Measurements from ENCODE around the gene SLFNL1. TPM values are rescaled to one million over a fixed set of nuclear protein-coding genes. Genes with fewer than 3 reads are reported as not detected.

The SLFNL1 gene
- total RNA-seq, 1 experiment from 2014 or later, result 0.03 TPM

- in situ Hi-C loops (cut with HindIII; ENCODE audit: low sequenced_read_pairs), result no loop called here
Observed at GRCh38 chr1:40998668-40999067, 22.9 kb downstream of the SLFNL1 start.

GRCh38 chr1:40997096-40997495, 24.4 kb downstream of the SLFNL1 start:
- DNase-seq (ENCODE audit: low spot score), result no peak
- in situ Hi-C loops (cut with HindIII; ENCODE audit: low sequenced_read_pairs), result no loop called here

More at GRCh38 chr1:40998668-40999067, 22.9 kb downstream of the SLFNL1 start:
- DNase-seq (ENCODE audit: low spot score), result no peak

- in situ Hi-C loops (cut with HindIII; ENCODE audit: low sequenced_read_pairs), result no loop called here
- DNase-seq (ENCODE audit: low spot score), result no peak
Observed at GRCh38 chr1:40989066-40989465, 32.5 kb downstream of the SLFNL1 start.

GRCh38 chr1:40988280-40988679, 33.2 kb downstream of the SLFNL1 start:
- in situ Hi-C loops (cut with HindIII; ENCODE audit: low sequenced_read_pairs), result no loop called here
- no peak for DNase-seq (ENCODE audit: low spot score)

- no peak for DNase-seq (ENCODE audit: low spot score)
- in situ Hi-C loops (cut with HindIII; ENCODE audit: low sequenced_read_pairs), result no loop called here
Observed at GRCh38 chr1:40987439-40988276, 33.9 kb downstream of the SLFNL1 start.

- DNase-seq (ENCODE audit: low spot score), result no peak
- in situ Hi-C loops (cut with HindIII; ENCODE audit: low sequenced_read_pairs), result no loop called here
Observed at GRCh38 chr1:40986956-40987355, 34.6 kb downstream of the SLFNL1 start.

- in situ Hi-C loops (cut with HindIII; ENCODE audit: low sequenced_read_pairs), result no loop called here
- no peak for DNase-seq (ENCODE audit: low spot score)
Observed at GRCh38 chr1:40986328-40986783, 35.2 kb downstream of the SLFNL1 start.

- in situ Hi-C loops (cut with HindIII; ENCODE audit: low sequenced_read_pairs), result no loop called here
- no peak for DNase-seq (ENCODE audit: low spot score)
Observed at GRCh38 chr1:40985875-40986274, 35.6 kb downstream of the SLFNL1 start.

GRCh38 chr1:40985161-40985560, 36.4 kb downstream of the SLFNL1 start:
- DNase-seq (ENCODE audit: low spot score), result peak; percentile 23
- in situ Hi-C loops (cut with HindIII; ENCODE audit: low sequenced_read_pairs), result no loop called here

GRCh38 chr1:40984531-40984930, 37.0 kb downstream of the SLFNL1 start:
- in situ Hi-C loops (cut with HindIII; ENCODE audit: low sequenced_read_pairs), result no loop called here

GRCh38 chr1:40984066-40984465, 37.5 kb downstream of the SLFNL1 start:
- in situ Hi-C loops (cut with HindIII; ENCODE audit: low sequenced_read_pairs), result no loop called here
- DNase-seq (ENCODE audit: low spot score), result no peak

More at GRCh38 chr1:40984531-40984930, 37.0 kb downstream of the SLFNL1 start:
- DNase-seq (ENCODE audit: low spot score), result no peak

GRCh38 chr1:40983286-40983685, 38.2 kb downstream of the SLFNL1 start:
- in situ Hi-C loops (cut with HindIII; ENCODE audit: low sequenced_read_pairs), result no loop called here
- no peak for DNase-seq (ENCODE audit: low spot score)

GRCh38 chr1:40982721-40983120, 38.8 kb downstream of the SLFNL1 start:
- no peak for DNase-seq (ENCODE audit: low spot score)
- in situ Hi-C loops (cut with HindIII; ENCODE audit: low sequenced_read_pairs), result no loop called here

GRCh38 chr1:40981691-40982448, 39.7 kb downstream of the SLFNL1 start:
- in situ Hi-C loops (cut with HindIII; ENCODE audit: low sequenced_read_pairs), result no loop called here
- DNase-seq (ENCODE audit: low spot score), result no peak

GRCh38 chr1:40980453-40981121, 40.9 kb downstream of the SLFNL1 start:
- DNase-seq (ENCODE audit: low spot score), result peak; percentile 40

GRCh38 chr1:40980068-40980452, 41.5 kb downstream of the SLFNL1 start:
- in situ Hi-C loops (cut with HindIII; ENCODE audit: low sequenced_read_pairs), result no loop called here
- DNase-seq (ENCODE audit: low spot score), result no peak

More at GRCh38 chr1:40980453-40981121, 40.9 kb downstream of the SLFNL1 start:
- in situ Hi-C loops (cut with HindIII; ENCODE audit: low sequenced_read_pairs), result no loop called here

GRCh38 chr1:40979241-40980067, 42.1 kb downstream of the SLFNL1 start, which contains the start of gene CTPS1:
TSS of gene CTPS1 (plus strand) at chr1:40979696. CDS start at chr1:40983291, 3,595 bp downstream.
- in situ Hi-C loops (cut with HindIII; ENCODE audit: low sequenced_read_pairs), result no loop called here

GRCh38 chr1:40978886-40979240, 42.7 kb downstream of the SLFNL1 start:
- no peak for DNase-seq (ENCODE audit: low spot score)
- in situ Hi-C loops (cut with HindIII; ENCODE audit: low sequenced_read_pairs), result no loop called here

More at GRCh38 chr1:40979241-40980067, 42.1 kb downstream of the SLFNL1 start, which contains the start of gene CTPS1:
- peak; percentile 93 for DNase-seq (ENCODE audit: low spot score)

GRCh38 chr1:40977716-40978115, 43.8 kb downstream of the SLFNL1 start:
- in situ Hi-C loops (cut with HindIII; ENCODE audit: low sequenced_read_pairs), result no loop called here
- DNase-seq (ENCODE audit: low spot score), result no peak
